ENCODE results near the gene SCMH1. TPM values are rescaled to one million over a fixed set of nuclear protein-coding genes. Genes with fewer than 3 reads are reported as not detected.

Gene SCMH1
- total RNA-seq, 1 experiment from 2014 or later, result 28.0 TPM

- BruUV-seq (replicated peaks), result no TSS peak
- peaks cover 0 to 7% of the 10 kb centered on the region in 2 experiments; a peak in 1 of 4 replicates for H3K9me3 ChIP-seq (ENCODE audit: control insufficient read depth in 1 of 2, insufficient read depth in 1 of 2, low read depth in 1 of 2, low read length in 2 of 2)
These were observed 24.7 kb downstream of the SCMH1 start for GRCh38 chr1:41217441-41217840.

More at GRCh38 chr1:41217441-41217840, 24.7 kb downstream of the SCMH1 start:
- Histone ChIP-seq H4K20me1 (ENCODE audit: insufficient read depth) (no peaks in the 10 kb centered on the region), H3K4me2 (ENCODE audit: low read length) (no peak overlapping the region), H3K9me2 (ENCODE audit: insufficient read depth) (no peaks in the 10 kb centered on the region), H3K4me1 (ENCODE audit: control insufficient read depth in 1 of 2, insufficient read depth in 2 of 2, low read length in 2 of 2) (no peaks in the 10 kb centered on the region), H3K36me3 (ENCODE audit: control insufficient read depth in 1 of 2, insufficient read depth in 2 of 2, low read length in 2 of 2) (peaks cover 0 to 22% of the 10 kb centered on the region in 2 experiments; a peak in 2 of 4 replicates), H3K79me2 (ENCODE audit: insufficient read depth, low read length) (peaks cover 37% of the 10 kb centered on the region), H3K27ac (ENCODE audit: low read depth, low read length) (no peak overlapping the region), H3K9ac (ENCODE audit: low read length) (no peak overlapping the region), H3K4me3 (replicated peaks in 1 of 2; ENCODE audit: low read depth in 1 of 2, low read length in 2 of 2) (no peak overlapping the region), H2AFZ (ENCODE audit: low read depth, low read length, poor library complexity, severe bottlenecking) (no peak overlapping the region), H3K27me3 (ENCODE audit: insufficient read depth, low read length) (no peaks in the 10 kb centered on the region)
- DNase-seq (ENCODE audit: low read depth, low spot score) (no peak), ATAC-seq (no peak)
- ChIA-PET RAD21 (ENCODE audit: low non-redundant PET in 1 of 2, low total read pairs in 2 of 2, uncharacterized antibody in 2 of 2, unreplicated experiment in 2 of 2) (no interaction called here), CTCF (no interaction called here), POLR2A (no interaction called here)
- intact Hi-C loops (cut with micrococcal nuclease), result no loop called here
- TF ChIP-seq ATF3 (IDR thresholded peaks at IDR 0.05), result no peak
- no peak for TF ChIP-seq SIN3A (IDR thresholded peaks at IDR 0.05; ENCODE audit: low read depth)
- TF ChIP-seq ELF1 (IDR thresholded peaks at IDR 0.05; ENCODE audit: borderline replicate concordance, low read depth), result no peak
- no peak for TF ChIP-seq EGR1 (IDR thresholded peaks at IDR 0.05; ENCODE audit: low read depth)
- TF ChIP-seq ZBTB33 (IDR thresholded peaks at IDR 0.05; ENCODE audit: extremely low read depth, insufficient replicate concordance, low read length), result no peak
- TF ChIP-seq MAX (IDR thresholded peaks at IDR 0.05), result no peak
- TF ChIP-seq CTCF (IDR thresholded peaks at IDR 0.05 in 2 of 3, conservative IDR thresholded peaks at IDR 0.05 in 1 of 3; ENCODE audit: borderline replicate concordance in 1 of 3, insufficient read depth in 1 of 3, low read depth in 2 of 3, low read length in 2 of 3), result no peak
- TF ChIP-seq JUND (IDR thresholded peaks at IDR 0.05), result no peak
- no peak for TF ChIP-seq ZFX (IDR thresholded peaks at IDR 0.05)
- no peak for TF ChIP-seq CEBPB (IDR thresholded peaks at IDR 0.05; ENCODE audit: low read depth)
- TF ChIP-seq EZH2phosphoT487 (IDR thresholded peaks at IDR 0.05; ENCODE audit: borderline replicate concordance), result no peak
- TF ChIP-seq SRF (IDR thresholded peaks at IDR 0.05; ENCODE audit: low read depth), result no peak
- TF ChIP-seq CBX3 (IDR thresholded peaks at IDR 0.05; ENCODE audit: low read depth), result no peak
- no peak for TF ChIP-seq EZH2 (IDR thresholded peaks at IDR 0.05)
- TF ChIP-seq YY1 (IDR thresholded peaks at IDR 0.05; ENCODE audit: extremely low read depth, insufficient replicate concordance, low read depth, low read length), result no peak
